ENCODE measurements around the gene PSIP1. TPM values are rescaled to one million over a fixed set of nuclear protein-coding genes. Genes with fewer than 3 reads are reported as not detected.

The PSIP1 gene
- total RNA-seq, 1 experiment from 2014 or later = 362 TPM

GRCh38 chr9:15549611-15550010 lies 38.8 kb upstream of the PSIP1 start:
- H3K27ac Mint-ChIP-seq = no peak overlapping the region
- no peaks in the 10 kb centered on the region for H4K20me1 ChIP-seq (ENCODE audit: control insufficient read depth, insufficient read depth, insufficient read length)
- H3K23me2 ChIP-seq (ENCODE audit: insufficient read length, low read depth, low read length, poor library complexity, severe bottlenecking) = peaks cover 8% of the 10 kb centered on the region
- H2AFZ ChIP-seq (ENCODE audit: low read length) = no peak overlapping the region
- no peak overlapping the region for H3K9ac ChIP-seq (ENCODE audit: extremely low read depth, insufficient read length, low read length)
- H2BK120ac ChIP-seq (ENCODE audit: low read depth, low read length, poor library complexity, severe bottlenecking) = no peak overlapping the region
- no peak for TF ChIP-seq CTCF (conservative IDR thresholded peaks at IDR 0.05)
- H3K79me1 ChIP-seq (ENCODE audit: insufficient read depth, low read depth, low read length, poor library complexity, severe bottlenecking) = no peaks in the 10 kb centered on the region
- DNase-seq = no peak
- H2BK5ac ChIP-seq (ENCODE audit: insufficient read length, low read length) = no peak overlapping the region
- no peaks in the 10 kb centered on the region for H3K79me2 ChIP-seq (ENCODE audit: insufficient read depth, low read length)
- no peak overlapping the region for H2AK5ac ChIP-seq (ENCODE audit: insufficient read length, low read length)
- H3K4me1 Mint-ChIP-seq = peaks cover 7 to 8% of the 10 kb centered on the region in 2 experiments
- H3K4me3 Mint-ChIP-seq = no peak overlapping the region
- no peak overlapping the region for H3K23ac ChIP-seq (ENCODE audit: insufficient read length, low read depth, low read length)
- H3K14ac ChIP-seq (ENCODE audit: insufficient read depth, low read length) = no peak overlapping the region
- H2BK20ac ChIP-seq (ENCODE audit: low read depth, low read length, poor library complexity, severe bottlenecking) = no peak overlapping the region
- no peak overlapping the region for H3T11ph ChIP-seq (ENCODE audit: low read length)
- H2BK12ac ChIP-seq (ENCODE audit: insufficient read length, low read depth, low read length) = no peak overlapping the region
- H3K36me3 Mint-ChIP-seq (ENCODE audit: insufficient read depth in 1 of 3, low read depth in 3 of 3) = no peaks in the 10 kb centered on the region
- H2BK15ac ChIP-seq (ENCODE audit: low read depth, low read length) = no peak overlapping the region
- H3K27me3 Mint-ChIP-seq (ENCODE audit: low read depth) = peaks cover 4% of the 10 kb centered on the region
- no peak overlapping the region for H4K91ac ChIP-seq (ENCODE audit: insufficient read length, low read depth, low read length)
- H3K56ac ChIP-seq (ENCODE audit: insufficient read length, low read depth, low read length) = no peak overlapping the region
- H4K8ac ChIP-seq (replicated peaks; ENCODE audit: insufficient read length, low read depth, low read length) = no peak overlapping the region
- H3K27ac ChIP-seq (ENCODE audit: insufficient read length, low read depth, low read length) = no peak overlapping the region
- no peak overlapping the region for H4K5ac ChIP-seq (ENCODE audit: insufficient read length, low read depth, low read length)
- H3K4me1 ChIP-seq (ENCODE audit: insufficient read depth, low read length) = peaks cover 3% of the 10 kb centered on the region; the same call in 1 of the 2 replicates
- no peaks in the 10 kb centered on the region for H3K9me3 ChIP-seq (ENCODE audit: control insufficient read depth, low read depth, low read length)
- no peak overlapping the region for H3K4me2 ChIP-seq (ENCODE audit: insufficient read depth, insufficient read length, low read length)
- no peak overlapping the region for H3K18ac ChIP-seq (ENCODE audit: insufficient read length, low read depth, low read length)
- peaks cover 0 to 2% of the 10 kb centered on the region in 2 experiments; a peak in 2 of 5 replicates for H3K9me3 Mint-ChIP-seq
- H3K27me3 ChIP-seq (ENCODE audit: insufficient read depth, low read length) = no peaks in the 10 kb centered on the region
- H3K4ac ChIP-seq (ENCODE audit: low read depth, low read length) = no peak overlapping the region
- no CpG with 5 or more reads among the region's 2 CpGs for WGBS (ENCODE audit: extremely low coverage, insufficient read length, low lambda C conversion rate)
